ENCODE measurements around the gene ASXL3.

GRCh38 chr18:33669589-33669988 is 91.6 kb downstream of the ASXL3 start:
- TF ChIP-seq CTCF (IDR thresholded peaks at IDR 0.05; ENCODE audit: borderline replicate concordance, extremely low read depth, low read length, poor library complexity, severe bottlenecking) (no peak), EZH2 (IDR thresholded peaks at IDR 0.05; ENCODE audit: borderline replicate concordance, low read depth, low read length, severe bottlenecking) (no peak)
